Astrocyte of the hippocampus (primary cell): ENCODE results near the gene LAP3.
"Not testable (repeated sequence)": the region's sequence is repeated elsewhere in the genome, so short reads cannot be mapped to it uniquely, and the experiment has no call there.

Source experiments
- DNase-seq: peaks from one replicate; pipeline ENCODE4 v3.0.0; 2011; ENCODE audit warnings: low read depth, low spot score

LAP3 gene

DNA sequence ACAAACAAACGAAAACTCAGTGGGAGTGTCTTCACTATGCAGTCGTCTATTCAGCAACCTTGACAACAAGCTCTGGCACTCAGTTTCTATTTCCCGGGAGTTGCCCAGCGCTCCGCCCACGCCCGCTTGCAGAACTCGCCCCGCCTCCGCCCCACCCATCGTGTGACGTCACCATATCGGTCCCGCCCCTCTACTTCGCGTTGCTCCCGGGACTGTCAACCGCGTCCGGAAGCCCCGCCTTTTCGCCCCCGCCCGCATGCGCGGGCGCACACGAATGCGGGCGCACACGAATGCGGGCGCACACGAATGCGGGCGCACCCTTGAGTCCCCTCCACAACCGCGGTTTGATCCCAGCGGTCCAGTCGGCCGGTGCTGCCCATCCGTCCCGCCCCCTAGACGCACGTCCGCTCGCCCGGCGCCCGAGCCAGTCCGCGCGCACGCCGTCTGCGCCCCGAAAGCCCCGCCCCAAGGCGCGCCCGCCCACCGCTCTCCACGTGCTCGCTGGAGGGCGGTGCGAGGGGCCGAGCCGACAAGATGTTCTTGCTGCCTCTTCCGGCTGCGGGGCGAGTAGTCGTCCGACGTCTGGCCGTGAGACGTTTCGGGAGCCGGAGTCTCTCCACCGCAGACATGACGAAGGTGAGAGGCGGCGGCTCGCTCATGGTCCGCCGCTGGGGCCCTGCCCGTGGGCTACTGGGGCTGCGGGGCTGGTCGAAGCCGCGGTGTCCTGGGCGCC is at the start of gene LAP3:
Gene LAP3 (plus strand): TSS at position 267 of the 733 bp plus-strand sequence. CDS start 268 bp downstream, at position 535.
- peak; percentile 99 for DNase-seq

DNA sequence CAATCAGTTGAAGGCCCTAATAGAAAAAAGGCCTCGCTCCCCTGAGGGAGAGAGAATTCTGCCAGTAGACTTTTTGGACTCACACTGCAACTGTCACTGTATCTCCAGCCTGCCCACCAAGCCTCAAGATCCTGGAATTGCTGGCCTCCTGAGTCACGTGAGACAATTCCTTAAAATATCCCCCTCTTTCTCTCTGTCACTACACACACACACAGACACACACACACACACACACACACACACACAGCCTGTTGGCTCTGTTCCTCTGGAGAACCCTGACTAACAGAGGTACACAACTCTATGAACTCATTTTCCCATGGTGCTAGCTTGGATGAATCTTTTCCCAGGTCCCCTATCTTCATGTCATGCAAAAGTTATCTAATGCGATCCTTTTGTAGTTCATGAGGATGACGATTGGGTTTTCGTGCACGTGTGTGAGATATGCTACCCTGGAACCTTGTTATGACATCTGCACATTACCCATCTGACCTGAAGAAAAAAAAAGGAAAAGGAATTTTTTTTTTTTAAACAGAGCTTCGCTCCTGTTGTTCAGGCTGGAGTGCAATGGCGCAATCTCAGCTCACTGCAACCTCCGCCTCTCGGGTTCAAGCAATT is 48.3 kb upstream of the LAP3 start:
- no peak for DNase-seq

DNA sequence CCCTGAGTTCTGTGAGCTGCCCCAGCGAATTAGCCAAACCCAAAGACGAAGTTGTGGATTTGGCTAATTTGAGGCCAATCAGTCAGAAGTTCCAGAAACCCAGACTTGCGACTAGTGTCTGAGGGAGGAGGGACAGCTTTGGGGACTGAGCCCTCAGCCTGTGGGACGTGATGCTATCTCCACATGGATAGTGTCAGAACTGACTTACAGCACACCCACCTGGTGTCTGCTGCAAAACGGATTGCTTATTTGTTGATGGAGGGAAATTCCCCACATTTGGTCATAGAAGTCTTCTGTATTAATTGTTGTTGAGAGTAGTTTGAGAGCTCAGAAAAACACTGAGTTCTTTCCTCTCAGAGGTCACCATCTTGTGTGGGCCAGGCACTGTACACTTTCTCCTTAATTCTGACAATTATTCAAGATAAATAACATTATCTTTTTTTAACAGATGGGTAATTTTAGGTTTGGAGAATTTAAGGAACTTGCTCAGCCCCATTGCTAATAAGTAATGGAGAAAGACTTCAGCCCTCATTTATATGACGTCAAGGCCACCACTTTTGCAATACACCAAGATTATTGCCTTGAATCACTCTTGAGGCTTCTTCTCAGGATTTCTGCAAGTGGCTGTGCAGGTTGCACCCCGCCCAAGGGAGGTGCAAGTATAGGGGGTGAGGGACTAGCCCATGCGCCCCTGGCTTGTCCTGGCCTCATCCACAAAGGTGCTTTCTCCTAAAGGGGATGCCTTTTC is 45.3 kb upstream of the LAP3 start:
- no peak for DNase-seq

DNA sequence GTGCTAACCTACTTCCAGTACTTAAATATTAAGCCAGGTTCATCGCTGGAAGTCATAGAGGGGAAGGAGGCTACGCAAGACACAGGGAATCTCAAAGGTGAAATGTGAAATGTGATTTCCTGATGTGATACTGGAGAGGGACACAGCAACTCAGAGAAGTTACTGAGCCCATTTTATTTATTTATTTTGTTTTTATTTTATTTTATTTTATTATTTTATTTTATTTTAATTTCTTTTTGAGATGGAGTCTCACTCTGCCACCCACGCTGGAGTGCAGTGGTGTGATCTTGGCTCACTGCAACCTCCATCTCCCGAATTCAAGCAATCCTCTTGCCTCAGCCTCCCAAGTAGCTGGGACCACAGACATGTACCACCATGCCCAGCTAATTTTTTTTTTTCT is 42.3 kb upstream of the LAP3 start:
- no peak for DNase-seq

DNA sequence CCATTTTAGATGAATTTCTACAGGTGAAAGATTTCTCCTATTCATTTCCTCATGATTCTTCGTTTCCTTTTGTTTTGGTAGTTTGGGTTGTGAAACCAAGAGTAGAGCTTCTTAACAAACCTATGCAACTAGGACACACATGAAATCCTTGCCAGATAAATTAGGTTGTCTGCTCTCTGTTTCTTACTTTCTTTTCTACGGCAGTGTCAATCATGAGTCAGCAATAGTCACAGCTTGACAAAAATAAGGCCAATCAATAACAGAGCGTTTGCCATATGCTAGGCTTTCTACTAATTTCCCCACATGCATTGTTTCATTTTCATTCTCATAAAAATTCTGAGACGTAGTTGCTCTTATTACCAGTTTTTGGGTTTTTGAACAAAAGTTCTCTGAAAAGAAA is 41.8 kb upstream of the LAP3 start:
- no peak for DNase-seq

DNA sequence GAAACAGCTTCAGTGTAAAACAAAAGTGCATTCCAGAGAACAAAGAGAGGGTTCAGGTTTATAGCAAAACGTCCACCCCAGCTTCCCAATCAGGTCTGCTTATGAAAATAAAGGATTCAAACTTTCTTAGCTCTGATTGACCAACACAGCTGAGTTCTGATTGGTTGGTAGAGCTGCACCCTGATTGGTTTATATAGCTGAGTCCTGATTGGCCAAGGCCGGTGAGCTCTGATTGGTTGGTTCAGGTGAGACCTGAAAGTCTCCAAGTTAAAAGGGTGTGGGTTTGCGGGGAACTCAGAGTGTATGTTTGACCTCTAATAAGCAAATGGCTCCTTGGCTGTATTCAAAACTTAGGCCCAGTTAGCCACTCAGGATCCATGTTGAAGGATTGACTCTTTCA is 41.1 kb upstream of the LAP3 start:
- no peak for DNase-seq

DNA sequence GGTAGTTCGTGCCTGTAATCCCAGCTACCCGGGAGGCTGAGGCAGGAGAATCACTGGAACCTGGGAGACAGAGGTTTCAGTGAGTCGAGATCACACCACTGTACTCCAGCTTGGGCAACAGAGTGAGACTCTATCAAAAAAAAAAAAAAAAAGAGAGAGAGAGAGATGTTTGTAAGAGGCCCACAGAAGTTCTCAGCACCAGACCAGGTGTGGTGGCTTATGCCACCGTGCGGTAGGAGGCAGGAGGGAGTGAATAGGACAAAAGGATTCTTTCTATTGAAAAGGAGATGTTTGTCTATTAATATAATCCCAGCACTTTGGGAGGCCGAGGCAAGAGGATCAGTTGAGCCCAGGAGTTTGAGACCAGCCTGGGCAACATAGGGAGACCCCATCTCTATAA is 39.9 kb upstream of the LAP3 start:
- DNase-seq = not testable (repeated sequence)

DNA sequence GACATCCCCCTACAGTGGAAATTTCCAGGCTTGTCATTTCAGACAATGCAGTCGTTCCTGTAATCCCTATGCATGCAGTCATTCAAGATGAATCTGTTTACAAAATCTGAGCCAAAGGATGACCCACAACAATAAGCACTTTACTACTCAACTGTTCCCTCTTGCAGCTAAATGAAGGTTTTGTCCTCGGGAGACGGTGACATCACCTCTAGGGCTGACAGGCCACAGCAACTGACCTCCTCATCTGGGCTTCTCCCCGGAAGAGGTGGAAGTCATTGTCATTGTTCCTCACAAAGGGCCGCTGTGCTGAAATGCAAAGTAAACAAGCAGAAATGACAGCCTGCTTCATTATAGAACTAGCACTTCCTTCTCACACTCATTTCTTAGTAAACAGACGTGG is 32.8 kb upstream of the LAP3 start:
- DNase-seq = no peak

DNA sequence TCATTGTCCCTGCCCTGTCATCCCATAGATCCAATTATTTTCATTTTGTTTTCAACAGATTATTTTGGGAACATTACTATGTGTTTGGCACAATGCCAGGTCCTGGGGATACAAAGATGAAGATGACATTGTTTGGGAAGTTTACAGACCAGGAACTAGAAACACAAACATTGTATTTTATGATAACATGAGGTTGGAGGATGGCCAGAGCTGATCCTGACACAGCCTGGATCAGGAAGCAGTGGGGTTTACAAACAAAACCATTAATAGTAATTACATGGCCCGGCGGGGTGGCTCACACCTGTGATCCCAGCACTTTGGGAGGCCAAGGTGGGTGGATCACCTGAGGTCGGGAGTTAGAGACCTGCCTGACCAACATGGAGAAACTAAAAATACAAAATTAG is 32.2 kb upstream of the LAP3 start:
- DNase-seq = no peak

DNA sequence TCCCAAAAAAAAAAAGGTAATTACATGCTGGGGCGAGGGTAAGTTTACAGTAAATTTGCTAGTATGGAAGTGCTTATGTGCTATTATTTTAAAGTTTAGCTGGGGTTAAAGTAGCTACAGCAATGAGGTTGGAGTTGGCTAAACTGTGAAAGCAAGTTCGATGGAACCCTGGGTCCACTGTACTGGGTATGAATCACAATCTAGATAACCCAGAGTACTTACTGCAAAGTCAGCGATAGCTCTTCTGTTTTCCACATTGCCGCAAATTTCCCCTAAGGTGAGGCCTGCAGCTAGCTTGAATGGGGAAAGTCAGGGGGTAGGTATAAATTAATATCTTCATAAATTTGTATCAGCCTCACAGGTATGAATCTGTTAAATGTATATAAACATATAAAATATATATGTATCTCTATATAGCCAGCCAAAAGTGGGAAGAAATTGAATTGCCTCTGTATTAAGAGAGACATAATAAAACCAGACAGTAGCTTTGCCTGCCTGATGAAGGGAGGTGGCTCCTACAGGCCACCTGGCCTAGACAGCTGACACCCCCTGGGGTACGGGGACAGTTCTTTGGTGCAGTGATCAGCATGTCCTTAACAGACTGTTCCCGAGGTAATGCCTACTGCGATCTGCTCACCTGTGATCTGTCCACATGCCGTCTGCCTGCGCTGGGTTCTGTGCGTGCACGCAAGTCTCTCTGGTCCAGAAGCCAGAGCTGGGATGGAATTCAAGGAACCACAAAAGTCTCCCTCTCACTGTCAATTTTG is 31.4 kb upstream of the LAP3 start:
- DNase-seq = no peak

DNA sequence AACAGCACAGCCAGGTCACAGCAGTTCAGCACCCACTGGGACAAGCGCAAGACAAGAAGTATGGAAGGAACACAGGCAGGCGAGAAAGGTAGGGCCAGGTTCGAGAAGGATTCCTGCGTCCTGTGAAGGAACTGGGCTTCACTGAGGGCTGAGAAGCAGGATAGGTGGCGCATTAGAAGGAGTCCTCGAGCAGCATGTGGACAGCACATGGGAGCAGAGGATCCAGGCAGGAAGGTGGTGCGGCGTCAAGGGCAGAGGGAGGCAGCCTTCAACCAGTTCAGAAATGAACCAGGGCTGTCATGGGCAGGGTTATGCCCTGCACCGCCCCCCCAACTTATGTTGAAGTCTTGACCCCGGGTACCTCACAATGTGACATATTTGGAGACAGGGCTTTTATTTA is 30.8 kb upstream of the LAP3 start:
- DNase-seq = no peak

DNA sequence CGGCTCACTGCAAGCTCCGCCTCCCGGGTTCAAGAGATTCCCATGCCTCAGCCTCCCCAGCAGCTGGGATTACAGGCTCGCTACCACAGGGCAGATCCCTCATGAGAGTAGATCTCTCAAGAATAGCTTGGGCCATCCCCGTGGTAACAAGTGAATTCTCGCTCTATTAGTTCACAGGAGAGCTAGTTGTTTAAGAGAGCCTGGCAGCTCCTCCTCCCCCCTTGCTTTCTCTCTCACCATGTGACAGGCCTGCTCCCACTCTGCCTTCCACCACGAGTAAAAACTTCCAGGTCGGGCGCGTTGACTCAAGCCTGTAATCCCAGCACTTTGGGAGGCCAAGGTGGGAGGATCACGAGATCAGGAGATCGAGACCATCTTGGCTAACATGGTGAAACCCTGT is 30.3 kb upstream of the LAP3 start:
- no peak for DNase-seq

DNA sequence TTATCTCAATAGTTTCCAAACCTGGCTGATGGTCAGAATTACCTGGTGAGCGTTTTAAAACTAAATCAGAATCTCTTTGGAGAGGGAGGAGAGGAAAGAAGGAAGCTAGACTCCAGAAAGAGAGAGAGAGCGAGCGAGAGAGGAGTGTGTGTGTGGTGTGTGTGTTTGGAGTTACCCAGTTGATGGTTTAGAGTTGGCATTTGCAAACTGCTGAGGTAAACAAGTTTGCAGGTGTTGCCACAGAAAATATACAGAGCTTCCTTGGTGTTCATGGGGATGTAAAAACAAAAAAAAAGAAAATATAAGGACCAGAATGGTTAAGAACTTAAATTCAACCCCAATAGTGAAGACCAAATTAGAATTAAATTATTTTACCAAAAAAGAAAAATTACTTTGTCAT is 26.4 kb upstream of the LAP3 start:
- no peak for DNase-seq

DNA sequence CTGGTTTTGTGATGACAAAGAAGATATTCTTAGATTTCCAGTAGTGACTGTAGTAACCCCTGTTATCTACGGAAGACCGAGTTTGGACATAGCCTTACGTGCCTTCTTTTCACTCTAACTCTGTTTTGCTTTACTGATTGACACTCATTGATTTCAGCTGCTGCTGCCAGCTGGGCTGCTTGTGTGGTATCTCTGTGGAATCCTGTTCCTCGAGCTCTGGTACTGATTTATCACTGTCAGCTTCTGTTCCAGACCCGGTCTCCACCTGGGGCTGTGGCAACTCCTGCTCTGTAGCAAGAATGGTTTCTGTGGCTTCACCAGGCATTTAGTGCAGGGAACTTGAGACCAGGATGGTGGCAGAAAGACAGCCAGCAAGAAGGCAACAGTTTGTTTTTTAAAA is 24.6 kb upstream of the LAP3 start:
- no peak for DNase-seq

DNA sequence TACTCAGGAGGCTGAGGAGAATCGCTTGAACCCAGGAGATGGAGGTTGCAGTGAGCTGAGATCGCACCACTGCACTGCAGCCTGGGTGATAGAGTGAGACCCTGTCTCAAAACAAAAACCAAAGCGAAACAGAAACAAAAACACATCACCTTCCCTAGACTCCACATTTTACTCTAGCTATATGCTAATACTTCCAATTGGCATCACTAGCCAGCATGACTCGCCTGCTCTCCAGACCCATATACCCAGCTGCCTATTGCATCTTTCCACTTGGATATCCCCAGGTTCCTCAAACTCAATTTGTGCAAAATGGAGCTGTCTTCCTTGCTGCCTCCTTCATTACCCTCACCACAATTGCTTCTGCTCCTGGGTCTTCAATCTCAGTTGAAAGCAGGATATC is 22.4 kb upstream of the LAP3 start:
- DNase-seq = no peak

DNA sequence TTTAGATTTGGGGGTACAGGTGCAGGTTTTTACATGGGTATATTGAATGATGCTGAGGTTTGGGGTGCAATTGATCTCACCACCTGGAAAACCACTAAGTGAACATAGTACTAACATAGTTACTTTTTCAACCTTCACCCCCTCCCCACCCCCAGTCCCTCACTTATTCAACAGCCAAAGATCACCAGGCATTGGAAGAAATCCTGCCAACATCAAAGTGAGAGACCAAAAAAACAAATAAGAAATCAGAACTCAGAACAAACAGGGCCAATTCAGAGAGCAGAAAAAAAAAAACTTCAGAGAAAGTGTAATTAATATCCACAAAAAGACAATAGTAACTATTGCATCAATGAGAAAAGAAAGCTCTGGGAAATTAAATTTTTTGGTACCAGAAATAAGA is 20.5 kb upstream of the LAP3 start:
- no peak for DNase-seq

DNA sequence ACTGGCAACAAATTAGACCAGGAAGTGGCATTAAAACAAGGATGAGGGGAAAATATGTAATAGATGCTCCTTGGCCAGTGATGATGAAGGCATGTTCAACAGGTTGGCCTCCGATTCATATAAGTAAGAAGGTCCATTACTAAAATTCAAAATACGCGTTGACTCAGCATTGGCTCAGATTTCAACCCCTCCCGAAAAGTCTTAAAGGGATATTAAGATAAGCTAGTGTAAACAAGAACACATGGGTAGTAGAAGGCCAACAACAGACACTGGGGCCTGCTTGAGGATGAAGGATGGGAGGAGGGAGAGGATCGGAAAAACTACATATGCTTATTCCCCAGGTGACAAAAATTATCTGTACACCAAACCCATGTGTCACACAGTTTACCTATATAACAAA is 19.1 kb upstream of the LAP3 start:
- DNase-seq = no peak

DNA sequence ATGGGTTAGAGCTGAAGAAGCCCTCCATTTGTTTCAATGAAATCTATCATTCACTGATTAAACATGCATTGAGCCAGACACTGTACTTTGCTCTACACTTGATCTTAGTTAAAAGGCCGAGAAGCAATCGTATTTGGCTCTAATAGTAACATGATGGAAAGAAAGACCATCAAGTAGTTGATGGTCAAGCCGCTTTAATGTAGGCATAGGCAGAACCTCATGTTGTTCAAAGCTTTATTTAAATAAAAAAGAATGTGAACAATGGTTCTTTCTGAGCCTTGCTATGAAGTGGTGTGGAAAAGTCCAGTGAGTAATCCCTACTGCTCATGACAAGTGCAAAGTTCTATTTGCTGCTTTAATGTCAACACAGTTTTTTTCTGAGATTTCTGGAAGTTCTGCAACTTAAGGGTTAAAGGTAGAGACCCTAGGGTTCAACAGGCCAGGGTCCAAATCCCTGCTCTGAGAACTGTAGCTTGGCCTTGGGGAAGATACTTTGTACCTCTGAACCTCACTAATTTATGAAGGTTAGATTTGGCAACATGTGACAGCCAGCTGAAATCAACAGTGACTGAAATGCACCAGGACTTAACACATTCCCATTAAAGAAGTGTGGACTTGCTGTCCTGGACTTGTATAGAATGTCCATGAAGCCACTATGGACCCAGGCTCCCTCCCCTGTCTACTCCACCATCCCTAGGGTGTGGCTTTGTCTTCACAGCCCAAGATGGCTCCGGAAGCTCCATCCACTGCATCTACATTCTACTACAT is 17.9 kb upstream of the LAP3 start:
- no peak for DNase-seq

DNA sequence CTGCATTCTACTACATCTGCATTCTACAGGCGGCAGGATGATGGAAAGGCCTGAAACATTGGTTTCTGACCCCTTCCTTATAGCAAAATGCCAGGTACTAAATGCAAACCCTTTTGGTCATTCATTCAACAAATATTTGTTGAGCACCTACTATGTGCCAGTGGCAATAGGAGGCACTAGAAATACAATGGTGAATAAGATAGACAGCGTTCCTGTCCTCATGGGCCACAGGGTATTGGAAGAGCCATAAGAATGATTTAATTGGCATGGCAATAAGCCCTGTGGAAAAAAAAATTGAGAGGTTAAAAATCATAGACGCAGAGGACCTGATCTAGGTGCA is 17.3 kb upstream of the LAP3 start:
- DNase-seq = no peak

DNA sequence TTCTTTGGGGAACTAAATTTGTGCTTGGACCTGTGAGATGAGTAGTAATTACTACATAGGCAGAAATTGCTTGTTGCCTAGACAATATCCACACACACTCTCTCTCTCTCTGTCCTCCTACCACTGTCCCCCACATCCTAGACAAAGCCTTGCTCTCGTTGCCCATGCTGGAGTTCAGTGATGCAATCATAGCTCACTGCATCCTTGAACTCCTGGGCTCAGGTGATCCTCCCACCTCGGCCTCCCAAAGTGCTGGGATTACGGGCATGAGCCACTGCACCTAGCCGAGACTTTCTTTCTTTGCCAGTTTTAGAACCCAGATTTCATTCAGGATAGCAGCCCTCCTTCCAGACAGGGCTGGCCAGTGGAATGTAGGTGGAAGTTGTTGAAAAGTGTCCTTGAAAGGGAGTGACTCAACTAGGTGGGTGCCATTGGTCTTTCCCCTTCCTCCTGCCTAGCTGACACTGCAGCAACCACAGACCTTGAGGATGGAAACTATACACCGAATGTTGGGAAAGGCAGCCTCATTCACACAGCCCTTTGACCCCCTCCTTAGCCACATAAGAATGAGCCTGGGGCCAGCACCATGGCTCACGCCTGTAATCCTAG is 16.8 kb upstream of the LAP3 start:
- no peak for DNase-seq
